HG02938 (cell line): Measurements from ENCODE around the gene HNRNPUL1.
A peak's percentile ranks its signal among the peaks of the same experiment; 100 is the strongest.

Source experiments
- ATAC-seq: cut with Tn5 transposase; IDR thresholded peaks from one replicate; pipeline ENCODE4 v1.9.1; 2021; ENCODE audit warnings: mild to moderate bottlenecking, moderate library complexity; ENCODE audit not compliant: unreplicated experiment

The HNRNPUL1 gene

DNA sequence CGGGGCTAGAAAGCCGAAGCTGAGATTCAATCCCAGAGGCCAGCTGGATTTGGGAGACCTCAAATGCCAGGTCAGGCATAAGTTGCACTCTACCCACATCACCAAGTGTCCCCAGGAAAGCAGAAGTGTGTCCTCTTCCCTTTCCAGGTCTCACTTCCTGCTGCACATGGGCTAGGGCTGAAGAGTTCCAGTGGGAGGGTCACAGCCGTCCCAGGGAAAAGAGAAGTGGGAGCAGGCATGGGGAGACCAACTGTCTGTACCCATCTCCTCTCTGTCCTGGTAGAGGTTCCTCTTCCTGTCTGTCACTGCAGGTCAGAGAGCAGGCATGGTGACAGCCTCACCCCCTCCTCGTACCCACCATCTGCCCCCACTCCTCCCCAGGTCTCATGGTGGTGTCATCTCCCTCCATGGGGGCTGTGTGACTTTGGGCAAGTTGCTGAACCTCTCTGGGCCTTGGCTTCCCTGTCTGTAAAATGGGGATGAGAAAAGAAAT is 30.4 kb upstream of the HNRNPUL1 start:
- ATAC-seq: no peak

DNA sequence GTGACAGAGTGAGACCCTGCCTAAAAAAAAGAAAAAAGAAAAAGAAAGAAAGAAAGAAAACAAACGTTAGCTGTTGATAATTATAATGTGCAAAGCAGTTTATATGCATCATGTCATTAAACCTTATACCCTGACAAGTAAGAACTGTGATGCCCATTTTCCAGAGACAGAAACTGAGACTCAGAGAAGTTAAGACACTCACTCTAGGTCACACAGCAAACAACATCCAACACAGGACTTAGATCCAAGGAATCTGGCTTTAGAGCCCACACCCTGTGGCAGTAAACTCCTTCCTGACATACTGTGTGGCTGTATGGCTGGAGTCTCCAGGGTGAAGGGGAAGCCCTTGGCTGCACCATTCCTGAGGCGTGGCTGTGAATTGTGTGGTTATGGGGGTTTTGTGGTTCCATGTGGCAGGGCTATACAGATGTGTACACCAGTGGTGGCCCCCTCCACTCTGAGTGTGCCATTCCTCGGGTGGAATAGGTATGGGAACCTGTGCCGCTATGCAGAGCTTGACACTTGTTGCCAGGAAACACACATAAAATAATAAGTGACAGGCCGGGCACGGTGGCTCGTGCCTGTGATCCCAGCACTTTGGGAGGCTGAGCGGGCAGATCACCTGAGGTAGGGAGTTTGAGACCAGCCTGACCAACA is 29.5 kb upstream of the HNRNPUL1 start:
- no peak for ATAC-seq

GRCh38 chr19:41235480-41235879 is 28.7 kb upstream of the HNRNPUL1 start:
- no peak for ATAC-seq

GRCh38 chr19:41238244-41238643 is 25.9 kb upstream of the HNRNPUL1 start:
- ATAC-seq: no peak

DNA sequence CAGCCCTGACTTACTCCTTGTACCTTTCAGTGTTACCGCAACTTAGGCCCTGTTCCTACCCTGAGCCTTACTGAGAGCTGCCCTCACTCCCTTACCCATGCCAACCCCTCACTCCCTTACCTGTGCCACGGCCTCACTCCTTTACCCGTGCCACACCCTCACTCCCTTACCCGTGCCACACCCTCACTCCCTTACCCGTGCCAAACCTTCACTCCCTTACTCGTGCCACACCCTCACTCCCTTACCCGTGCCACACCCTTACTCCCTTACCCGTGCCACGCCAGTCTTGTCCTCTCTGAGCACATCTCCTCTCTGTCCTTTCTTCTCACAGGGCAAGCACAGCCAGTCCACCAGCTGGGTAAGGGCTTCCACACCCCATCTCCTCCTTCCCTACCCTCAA is 24.8 kb upstream of the HNRNPUL1 start:
- ATAC-seq: no peak

GRCh38 chr19:41239961-41240574 is 24.1 kb upstream of the HNRNPUL1 start:
- no peak for ATAC-seq

DNA sequence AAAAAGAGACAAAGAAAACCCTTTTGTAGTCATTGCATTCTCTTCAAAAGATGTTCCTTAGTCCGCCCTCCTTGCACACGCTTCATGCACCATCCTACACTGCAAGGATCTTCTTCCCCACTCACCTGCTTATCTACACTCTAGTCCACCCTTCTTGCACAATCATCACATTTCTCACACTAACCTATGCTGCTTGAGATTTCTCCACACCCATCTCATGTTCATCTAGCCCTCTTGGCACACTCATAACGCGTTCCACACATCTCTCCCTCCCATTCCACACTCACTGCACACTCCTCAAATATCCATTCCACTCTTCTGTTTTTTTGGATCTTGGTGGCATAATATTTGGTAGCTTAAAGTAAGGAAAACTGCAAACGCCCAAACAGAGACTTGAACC is 22.3 kb upstream of the HNRNPUL1 start:
- no peak for ATAC-seq

GRCh38 chr19:41244117-41244516 is 20.1 kb upstream of the HNRNPUL1 start:
- no peak for ATAC-seq

GRCh38 chr19:41245843-41246242 is 18.3 kb upstream of the HNRNPUL1 start:
- no peak for ATAC-seq

DNA sequence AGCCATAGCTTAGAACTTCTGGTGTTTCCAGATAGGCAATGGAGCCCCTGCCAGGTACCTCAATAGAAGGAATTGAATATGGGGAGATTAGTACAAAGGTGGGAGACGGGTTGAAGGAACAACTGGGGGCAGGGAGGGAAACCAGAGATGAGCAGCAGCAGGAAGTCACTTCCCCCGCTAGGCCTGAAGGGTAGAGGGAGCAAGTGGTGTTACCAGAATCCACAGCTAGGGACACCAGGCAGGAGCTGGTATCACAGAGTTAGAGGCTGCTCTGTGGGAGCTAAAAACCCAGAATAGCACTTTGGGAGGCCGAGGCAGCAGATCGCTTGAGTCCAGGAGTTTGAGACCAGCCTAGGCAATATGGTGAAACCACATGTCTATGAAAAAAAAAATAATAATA is 15.3 kb upstream of the HNRNPUL1 start:
- ATAC-seq: no peak

GRCh38 chr19:41249707-41250423 is 14.3 kb upstream of the HNRNPUL1 start:
- ATAC-seq: no peak

- ATAC-seq: no peak
These were observed 10.5 kb upstream of the HNRNPUL1 start for GRCh38 chr19:41253660-41254059.

- no peak for ATAC-seq
These were observed 9.0 kb upstream of the HNRNPUL1 start for GRCh38 chr19:41255171-41255570.

DNA sequence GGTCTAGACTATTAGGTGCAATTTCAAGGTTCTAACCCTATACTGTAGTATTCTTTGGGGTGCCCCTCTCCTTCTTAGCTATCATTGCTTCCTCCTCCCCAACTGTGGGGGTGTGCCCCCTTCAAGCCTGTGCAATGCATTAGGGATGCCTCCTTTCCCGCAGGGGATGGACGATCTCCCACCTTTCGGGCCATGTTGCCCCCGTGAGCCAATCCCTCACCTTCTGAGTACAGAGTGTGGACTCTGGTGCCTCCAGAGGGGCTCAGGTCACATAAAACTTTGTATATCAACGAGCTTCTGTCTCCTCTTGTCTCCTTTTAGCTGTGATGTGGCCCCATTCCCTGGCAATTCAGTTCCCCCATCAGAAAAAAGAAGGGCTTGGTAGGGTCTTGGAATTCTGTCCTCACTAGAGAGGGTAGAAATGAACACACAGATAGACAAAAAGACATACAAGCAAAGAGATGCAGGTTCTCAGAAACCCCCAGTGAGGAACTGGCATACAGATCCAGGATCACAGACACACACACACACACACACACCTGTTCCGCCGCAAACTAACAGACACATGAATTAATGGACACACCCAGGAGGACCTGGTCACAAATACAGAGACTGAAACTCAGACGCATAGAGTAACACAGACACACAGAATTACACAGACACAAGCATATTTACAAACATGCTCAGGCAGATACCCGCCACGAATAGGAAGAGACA is 2.5 kb upstream of the HNRNPUL1 start:
- ATAC-seq: no peak

DNA sequence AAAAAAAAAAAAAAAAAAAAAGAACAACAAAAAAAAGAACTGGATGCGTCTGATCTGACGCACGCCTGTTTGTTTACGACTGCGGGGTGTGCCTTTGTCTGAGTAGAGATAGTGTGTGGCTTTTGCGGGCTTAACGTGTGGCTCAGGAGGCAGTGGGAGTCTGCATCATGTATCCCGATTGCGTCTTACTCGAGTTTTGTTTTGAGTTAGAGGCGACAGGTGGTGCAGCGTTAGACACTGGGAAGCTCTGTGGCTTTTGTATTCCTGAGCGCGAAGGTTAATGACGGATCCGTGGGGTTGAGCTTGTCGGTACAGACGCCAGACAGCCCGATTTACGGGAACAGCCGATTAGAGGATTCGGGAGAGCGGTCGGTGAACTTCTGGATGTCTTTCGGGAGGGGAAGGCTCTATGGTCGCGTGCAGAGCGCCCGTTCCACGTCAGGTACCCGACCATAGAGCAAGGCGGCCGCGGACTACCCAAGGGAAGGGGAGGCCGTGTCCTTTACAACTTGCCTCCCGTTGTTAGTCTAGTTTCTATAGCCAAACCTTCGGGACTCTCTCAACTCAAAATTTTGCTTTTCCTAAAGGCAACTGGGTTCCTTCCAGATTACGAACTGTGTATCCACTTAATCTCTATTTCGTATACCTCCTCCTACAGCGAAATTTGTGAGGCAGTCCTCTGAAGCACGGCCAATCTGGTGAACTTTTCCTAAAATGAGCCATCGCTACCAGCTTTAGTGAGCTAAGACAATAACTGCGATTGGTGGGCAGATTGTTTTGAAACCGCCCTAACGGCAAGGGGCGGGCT is 926 bp upstream of the HNRNPUL1 start:
- peak; percentile 18 for ATAC-seq

GRCh38 chr19:41264581-41265394 is 616 bp downstream of the HNRNPUL1 start:
- peak; percentile 0 for ATAC-seq

GRCh38 chr19:41265395-41266153 is 1.4 kb downstream of the HNRNPUL1 start:
- ATAC-seq: no peak

DNA sequence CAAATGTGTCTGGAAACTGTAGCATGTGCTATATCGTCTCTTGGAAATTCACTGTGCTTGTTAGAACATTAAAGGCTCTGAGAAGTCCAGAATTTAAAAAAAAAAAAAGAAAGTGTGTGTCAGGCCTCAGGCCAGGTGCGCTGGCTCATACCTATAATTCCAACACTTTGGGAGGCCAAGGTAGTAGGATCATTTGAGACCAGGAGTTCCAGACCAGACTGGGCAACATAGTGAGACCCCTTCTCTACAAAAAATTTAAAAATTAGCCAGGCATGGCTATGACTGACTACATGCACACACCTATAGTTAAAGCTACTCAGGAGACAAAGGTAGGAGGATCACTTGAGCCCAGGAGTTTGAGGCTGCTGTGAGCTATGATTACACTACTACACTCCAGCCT is 4.9 kb downstream of the HNRNPUL1 start:
- no peak for ATAC-seq

DNA sequence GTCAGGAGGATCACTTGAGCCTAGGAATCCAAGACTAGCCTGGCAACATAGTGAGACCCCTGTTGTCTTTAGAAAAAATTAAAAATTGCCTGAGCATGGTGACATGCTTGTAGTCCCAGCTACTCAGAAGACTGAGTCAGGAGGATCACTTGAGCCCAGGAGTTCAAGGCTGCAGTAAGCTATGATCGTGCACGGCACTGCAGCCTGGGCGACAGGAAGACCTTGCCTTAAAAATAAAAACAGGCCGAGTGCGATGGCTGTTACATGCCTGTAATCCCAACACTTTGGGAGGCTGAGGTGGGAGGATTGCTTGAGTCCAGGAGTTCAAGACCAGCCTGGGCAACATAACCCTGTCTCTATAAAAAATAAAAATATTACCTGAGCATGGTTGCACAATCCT is 5.4 kb downstream of the HNRNPUL1 start:
- no peak for ATAC-seq
